ENCODE measurements around the gene SPATA4.
"Not testable (repeated sequence)": the region's sequence is repeated elsewhere in the genome, so short reads cannot be mapped to it uniquely, and the experiment has no call there.

The SPATA4 gene

DNA sequence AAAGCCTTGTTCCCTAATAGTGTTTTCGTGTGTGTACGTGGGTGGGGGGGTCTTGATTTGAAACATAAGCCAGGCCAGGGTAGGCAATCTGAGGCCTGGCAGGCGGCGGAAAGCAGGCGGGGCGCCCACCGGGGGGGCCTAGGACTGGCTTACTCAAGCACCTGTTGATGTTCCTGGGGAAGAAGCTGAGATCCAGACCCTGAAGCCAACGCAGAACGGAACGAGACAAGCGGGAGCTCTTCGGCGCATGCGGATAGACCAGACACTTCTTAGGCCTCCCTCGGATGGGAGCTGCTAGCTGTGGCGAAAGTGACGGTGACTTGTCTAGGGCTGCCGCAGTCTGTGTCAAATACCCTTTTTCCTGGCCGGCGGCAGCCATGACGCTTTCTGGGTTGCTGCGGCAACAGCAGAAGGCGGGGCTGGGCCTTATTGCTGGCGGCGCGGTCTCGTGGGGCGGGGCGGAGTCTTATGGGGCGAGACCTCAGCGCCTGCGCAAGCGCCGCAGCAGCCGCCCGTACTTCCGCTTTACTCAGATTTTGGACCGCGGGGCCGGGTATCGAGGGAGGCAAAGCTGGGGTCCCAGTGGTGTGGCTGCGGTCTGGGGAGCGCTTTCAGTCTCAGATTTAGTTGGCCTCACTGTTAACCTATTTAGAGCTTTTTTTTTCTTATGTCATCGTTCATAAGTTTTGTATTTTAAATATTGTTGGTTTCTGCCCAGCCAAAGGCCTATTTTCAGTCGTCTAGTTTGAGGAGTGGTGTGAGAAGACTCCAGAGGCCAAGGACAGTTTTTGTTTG is at the start of gene SPATA4:
SPATA4 (minus strand) TSS at position 402 of the 795 bp plus-strand sequence; CDS start at position 379, 23 bp downstream.
- DNase-seq (ENCODE audit: low spot score): peak; percentile 95

DNA sequence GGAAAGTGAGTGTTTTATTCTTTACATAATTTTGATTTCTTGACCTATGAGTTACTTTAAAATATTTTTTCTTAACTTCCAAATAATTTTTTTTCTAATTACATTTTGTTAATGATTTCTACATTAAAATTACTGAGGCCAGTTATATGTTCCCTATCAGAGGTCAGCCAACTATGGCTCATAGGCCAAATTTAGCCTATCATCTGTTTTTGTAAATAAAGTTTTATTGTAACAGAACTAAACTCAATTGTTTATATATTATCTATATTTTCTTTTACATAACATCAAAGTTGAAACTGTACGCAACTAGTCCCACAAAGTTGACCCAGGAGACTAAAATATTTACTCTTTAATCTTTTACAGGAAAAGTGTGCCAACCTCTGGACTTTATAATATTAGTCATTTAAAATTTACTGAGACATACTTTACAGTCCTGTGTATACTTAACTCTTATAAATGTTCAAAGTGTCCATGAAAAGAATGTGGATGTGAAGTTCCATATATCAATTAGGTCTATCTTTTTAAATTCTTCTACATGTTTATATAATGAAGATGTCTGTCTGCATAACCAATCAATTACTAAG is 47.5 kb upstream of the SPATA4 start:
- DNase-seq (ENCODE audit: low spot score): no peak

DNA sequence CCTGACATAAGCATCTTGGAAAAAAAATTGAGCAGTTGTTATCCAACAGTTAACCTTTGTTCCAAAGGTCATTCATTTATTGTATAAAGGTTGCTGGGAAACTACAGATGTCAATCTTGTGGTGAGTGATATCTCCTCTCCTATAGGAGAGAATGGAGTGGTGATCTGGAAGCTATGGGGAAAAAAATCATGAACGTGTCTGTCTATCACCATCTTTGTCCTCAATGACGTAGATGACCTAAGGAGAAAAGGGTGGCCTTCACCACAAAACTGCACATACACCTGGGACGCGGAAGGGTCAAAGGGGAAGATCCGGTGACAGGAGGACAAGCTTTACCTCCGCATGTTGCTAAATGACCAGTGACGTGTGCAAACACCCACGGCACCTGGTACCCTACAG is 46.3 kb upstream of the SPATA4 start:
- DNase-seq (ENCODE audit: low spot score): no peak

DNA sequence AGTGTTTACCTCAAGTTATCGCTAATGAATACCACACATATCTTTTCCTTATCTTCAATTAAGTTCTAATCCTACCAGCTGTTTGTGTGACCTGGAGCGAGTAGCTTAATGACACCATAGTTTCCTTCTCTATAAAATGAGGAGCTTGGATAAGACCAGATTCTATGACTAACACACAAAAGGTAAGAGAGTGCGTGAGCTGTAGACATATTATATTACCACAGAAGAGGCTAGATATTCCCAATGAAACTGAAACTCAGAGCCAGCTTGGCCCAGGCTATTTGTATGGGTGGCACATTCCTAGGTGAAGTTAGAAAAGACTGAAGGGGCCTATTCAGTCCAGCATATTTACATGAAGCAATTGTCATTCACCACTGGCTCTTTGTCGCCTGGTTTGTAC is 43.4 kb upstream of the SPATA4 start:
- no peak for DNase-seq (ENCODE audit: low spot score)

DNA sequence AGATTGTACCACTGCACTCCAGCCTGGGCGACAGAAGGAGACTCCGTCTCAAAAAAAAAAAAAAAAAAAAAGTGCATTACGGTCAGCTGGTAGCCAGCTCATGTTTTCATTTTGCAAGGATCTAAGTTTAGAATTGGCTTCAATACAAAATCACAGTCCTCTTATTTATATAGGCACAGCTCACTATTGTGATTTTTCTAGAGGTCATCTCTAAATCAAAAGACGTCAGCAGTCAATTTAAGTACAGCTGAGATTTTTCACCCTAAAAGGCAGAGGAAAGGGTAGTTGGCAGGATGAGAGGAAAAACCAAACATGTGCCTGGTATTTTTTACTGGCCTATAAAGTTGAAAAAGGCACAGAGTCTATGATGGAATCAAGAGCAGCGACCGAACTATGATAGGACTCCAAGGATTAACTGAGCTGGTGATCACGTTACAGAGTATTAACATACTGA is 42.8 kb upstream of the SPATA4 start:
- no peak for DNase-seq (ENCODE audit: low spot score)

DNA sequence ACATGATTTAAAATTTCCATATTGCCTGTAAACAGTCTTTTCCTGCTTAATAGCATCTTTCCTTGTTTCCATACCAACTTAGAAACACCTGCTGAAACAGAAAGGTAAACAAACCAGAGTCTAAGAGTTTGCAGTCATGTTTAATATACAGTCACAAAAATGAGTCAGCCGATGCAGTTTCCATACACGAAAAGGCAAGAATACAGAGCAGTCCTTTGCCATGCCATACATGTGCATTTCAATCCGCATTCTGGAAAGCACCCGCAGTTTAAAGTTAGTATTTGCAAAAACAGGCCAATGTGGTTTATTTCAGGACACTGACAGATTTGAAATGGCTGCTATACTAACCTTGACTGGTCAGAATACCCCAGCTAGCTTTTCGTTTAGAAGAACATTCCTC is 41.6 kb upstream of the SPATA4 start:
- no peak for DNase-seq (ENCODE audit: low spot score)

DNA sequence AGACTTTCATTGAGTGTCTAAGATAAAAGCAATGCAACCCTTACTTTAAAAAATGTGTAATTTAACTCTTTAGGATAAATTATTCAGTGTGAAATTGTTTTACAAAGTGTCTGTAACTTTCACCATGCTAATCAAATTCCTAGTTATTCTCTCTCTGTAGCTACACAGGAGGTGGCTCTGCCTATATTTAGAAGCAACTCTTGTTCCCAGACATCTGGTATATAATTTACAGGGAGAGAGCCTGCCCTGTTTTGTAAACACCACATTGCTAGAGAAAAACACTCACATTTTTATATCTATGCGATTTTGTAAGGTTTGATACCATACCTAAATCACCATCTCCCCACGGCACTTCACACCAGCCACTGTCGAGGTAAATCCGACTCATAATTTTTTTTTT is 35.5 kb upstream of the SPATA4 start:
- DNase-seq (ENCODE audit: low spot score): no peak

DNA sequence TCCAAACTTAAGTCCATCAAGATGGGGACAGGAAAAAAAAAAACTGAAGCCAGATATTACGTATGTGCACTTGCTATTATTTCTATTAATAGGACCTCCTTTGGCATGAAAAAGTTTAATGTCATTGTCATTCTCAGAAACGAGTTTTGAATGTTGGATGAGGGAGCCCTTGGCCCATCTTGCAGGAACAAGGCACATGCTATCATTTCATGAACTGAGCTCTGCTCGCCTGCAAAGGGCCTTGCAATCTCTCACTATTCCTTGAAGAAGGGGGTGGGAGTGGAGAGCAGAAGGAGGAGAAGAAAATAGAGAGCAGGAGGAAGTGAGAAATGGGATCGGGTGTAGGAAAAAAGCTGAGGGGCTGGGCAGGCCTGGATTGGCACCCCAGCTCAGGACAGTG is 34.3 kb upstream of the SPATA4 start:
- no peak for DNase-seq (ENCODE audit: low spot score)

DNA sequence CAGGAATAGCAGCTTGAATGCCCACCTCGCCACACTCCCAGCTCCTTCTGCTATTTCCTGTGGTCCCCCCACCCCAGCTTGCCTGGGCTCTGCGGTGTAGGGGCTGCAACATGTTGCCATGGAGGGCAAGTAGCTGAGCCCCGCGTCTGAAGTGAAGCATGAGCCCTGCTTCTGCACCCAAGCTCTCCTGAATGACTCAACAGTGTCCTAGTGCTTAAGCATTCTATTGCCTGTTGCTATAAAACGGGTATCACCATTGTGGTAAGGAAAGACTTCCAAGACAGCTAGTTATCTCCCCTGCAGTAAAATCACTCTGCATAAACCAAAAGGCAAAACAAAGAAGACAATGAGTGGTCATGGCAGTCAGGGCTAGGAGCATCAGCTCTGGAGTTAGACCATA is 31.4 kb upstream of the SPATA4 start:
- DNase-seq (ENCODE audit: low spot score): no peak

DNA sequence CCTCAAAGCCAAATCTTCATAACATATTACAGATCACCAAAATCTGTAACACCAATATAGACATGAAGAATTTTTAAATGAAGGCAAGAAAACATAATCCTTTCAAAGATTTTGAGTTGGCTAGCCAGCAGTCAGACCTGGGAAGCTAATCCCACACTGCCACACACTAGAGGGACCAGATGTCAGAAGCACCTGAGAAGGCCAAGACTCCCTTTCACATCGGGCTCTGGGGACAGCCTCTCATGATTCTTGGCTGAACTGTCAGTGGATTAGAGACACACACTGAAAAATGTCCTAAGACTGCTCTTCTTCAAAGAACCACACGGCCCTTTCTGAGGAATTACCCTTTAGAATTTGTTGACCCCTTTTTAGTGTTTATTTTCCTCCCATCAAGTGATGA is 28.2 kb upstream of the SPATA4 start:
- DNase-seq (ENCODE audit: low spot score): no peak

DNA sequence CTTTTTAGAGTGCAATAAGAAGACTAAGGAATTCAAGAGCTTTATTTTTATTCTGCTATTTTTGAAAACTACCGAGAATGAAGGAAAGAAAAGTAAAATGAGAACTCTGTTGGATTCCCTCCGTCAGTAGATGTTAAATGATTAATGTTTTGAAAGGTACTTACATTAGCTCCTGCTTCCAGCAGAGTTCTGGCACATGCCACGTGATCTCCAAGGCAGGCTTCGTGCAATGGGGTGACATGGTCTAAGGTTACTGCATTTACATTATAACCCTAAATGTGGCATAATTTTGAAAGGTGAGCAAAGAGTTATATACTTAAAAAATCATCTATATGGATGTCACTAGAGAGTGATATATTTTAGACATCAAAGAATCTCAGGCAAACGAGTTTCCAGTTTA is 26.8 kb upstream of the SPATA4 start:
- no peak for DNase-seq (ENCODE audit: low spot score)

DNA sequence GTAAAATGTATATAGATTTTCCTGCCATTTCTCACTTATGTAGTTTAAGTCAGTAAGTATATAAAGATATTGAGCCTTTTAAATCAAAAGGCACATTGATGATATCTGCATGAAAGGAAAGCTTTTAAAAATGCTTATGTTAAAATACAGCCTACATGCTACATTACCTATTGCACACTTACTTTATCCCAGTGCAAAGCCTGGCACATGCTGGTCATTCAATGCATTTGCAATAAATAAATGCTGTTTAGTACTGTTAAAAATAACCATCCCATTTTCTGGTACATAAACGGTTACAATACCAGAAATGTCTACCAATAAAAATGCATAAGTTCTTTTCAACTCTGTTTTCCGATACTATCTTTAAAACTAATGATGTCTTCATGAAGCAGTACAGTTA is 22.1 kb upstream of the SPATA4 start:
- DNase-seq (ENCODE audit: low spot score): no peak

DNA sequence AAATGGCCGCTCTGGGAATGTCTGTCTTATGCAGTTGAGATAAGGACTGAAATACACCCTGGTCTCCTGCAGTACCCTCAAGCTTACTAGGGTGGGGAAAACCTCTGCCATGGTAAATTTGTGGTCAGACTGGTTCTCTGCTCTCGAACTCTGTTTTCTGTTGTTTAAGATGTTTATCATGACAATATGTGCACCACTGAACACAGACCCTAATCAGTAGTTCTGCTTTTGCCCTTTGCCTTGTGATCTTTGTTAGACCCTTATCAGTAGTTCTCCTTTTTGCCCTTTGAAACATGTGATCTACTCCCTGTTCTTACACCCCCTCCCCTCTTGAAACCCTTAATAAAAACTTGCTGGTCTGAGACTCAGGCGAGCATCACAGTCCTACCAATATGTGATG is 17.0 kb upstream of the SPATA4 start:
- DNase-seq (ENCODE audit: low spot score): not testable (repeated sequence)

DNA sequence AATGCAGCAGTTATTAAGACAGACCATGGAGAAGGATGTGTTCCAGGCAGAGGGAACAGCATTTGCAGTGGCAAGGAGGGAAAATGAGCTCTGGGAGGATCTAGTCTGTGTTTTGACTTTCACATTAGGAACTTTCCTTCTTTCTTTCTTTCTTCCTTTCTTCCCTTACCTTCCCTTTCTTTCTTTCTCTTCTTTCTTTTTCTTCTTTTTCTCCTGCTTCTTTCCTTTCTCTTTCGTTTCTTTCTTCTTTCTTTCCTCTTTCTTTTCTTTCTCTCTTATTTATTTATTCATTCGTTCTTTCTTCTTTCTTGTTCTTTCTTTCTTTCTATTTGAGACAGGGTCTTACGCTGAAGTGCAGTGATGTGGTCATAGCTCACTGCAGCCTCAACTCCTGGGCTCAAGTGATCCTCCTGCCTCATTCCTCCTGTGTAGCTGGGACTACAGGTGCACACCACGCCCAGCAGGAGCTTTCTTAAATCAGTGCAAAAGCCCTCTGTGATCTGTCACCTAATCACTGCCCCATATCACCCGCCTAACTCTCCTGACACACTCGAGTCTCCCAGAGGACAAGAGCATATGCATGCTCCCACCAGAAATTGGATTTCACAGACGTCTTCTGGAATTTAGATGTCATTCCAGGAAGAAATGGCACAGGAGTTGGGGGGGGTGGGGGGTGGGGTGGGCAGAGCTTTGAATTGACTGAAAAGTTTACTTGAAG is 15.4 kb upstream of the SPATA4 start:
- no peak for DNase-seq (ENCODE audit: low spot score)

DNA sequence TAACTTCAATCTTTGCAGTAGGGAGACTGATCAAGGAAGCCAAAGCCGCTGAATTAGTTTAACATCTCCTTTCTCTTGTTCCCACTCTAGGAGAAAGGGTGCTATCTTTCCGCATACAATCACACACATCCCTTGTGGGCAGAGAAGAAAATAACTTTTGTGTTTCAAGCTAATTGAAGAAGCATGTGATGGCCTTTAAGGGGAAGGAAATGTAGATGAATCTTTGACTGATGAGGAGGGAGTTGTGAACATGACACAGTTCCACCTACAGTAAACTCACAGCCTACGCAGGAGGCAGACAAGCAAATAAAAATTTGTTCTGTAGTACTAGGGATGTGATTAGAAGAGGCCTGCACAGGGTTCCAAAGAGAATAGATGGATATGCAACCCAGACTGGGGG is 14.7 kb upstream of the SPATA4 start:
- DNase-seq (ENCODE audit: low spot score): no peak

DNA sequence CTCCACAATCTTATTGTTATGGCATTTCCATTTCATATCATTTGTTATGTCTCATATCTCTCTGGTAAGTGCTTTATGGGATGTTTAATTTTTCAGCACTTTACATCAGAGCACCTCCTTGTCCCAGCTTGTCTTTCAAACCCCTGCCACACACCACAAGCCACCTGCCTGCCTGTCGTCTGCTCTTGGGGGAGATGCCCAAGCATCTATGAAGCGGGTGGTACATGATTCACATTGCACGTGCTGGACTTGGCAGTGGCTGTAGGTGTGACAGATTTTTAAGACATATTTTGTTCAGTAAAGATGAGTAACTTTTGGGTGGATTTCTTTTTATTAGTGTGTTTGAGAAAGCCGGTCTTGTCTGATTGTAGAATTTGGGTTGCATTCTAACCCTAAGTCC is 14.2 kb upstream of the SPATA4 start:
- no peak for DNase-seq (ENCODE audit: low spot score)

DNA sequence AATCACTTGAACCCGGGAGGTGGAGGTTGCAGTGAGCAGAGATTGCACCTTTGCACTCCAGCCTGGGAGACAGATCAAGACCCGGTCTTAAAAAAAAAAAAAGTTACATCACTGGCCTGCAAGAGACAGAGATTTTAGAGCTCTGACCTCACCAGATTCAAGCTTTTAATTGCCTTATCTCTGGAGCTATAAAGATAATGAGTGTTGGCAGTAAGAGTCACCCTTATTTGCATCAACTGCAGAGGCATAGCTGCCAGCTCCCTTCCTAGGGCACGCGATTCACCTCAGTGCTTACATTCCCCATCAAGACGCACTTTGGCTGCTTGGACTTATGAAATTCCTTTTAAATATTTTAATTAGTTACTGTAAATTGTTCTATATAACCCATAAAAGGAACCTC is 12.5 kb upstream of the SPATA4 start:
- no peak for DNase-seq (ENCODE audit: low spot score)

DNA sequence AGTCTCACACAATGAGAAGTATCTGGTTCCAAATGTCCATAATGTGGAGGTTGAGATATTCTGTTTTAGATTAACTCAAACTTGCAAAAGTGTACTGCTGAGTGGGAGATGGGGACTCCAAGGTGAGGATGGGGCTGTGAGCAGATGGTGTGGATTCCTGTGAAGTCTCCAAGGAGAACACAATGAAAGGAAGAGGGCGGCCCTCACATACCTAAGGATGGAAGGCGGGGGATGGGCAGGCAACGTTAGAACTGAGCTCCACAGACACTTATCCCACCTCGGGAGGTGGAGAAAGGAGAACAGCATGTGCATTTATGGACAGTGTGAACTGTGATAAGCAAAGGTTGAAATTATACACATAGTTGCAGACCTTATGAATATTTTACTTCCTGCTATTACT is 9.9 kb upstream of the SPATA4 start:
- DNase-seq (ENCODE audit: low spot score): no peak

DNA sequence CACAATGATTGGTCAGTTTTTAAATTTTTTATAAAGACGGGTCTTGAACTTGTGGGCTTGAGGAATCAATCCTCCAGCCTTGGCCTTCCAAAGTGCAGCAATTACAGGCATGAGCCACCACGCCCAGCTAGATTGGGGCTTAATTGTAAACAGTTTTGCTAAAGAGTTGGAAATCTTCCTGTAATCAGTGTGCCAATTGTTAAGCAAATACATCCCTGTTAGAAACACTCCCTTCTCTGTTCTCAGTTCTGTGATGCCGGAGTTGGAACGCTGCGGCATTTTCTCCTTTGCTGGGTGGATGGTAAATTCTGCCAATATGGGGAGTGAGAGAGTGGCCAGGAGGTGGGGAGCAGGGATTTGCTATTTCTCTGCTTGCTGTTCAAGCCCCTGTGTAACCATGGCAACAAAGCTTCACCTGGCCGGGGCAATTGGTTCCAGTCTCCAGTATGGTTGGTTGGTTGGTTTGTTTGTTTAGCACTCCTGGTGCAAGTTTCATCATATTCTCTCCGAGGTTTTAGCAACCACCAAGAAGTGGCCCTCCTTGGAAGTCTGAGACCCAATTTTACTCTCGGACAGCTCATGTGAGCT is 3.0 kb upstream of the SPATA4 start:
- DNase-seq (ENCODE audit: low spot score): no peak

DNA sequence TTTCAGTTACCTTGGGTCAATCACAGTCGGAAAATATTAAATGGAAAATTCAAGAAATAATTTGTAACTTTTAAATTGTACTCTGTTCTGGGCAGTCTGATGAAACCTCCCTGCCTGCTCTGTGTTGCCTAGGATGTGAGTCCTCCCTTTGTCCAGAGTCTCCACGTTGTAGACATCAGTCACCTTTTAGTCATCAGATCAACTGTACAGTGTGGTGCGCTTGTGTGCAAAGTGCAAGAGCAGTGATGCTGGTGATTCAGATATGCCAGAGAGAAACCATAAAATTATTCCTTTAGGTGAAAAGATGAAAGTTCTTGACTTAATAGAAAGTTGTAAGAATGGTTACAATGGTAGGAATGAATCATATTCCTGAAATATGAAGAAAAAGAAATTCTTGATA is 1.4 kb downstream of the SPATA4 start:
- DNase-seq (ENCODE audit: low spot score): no peak

DNA sequence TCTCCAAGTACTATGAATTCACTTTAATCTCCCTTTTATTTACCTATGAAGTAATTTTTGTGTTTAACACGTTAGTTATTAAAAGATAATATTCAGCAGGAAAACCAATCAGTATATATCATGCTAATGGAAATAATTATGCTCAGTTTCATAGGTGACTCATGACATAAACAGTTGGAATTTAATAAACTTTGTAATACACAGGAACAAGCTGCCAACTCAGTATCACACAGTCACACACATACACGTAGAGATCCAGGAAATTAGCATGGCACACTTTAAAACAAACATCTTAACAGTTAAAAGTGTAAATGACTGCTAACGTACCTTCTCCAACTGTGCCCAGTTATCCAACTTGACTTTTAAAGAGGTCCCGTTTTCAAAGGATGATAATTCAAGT is 2.3 kb downstream of the SPATA4 start:
- DNase-seq (ENCODE audit: low spot score): no peak

DNA sequence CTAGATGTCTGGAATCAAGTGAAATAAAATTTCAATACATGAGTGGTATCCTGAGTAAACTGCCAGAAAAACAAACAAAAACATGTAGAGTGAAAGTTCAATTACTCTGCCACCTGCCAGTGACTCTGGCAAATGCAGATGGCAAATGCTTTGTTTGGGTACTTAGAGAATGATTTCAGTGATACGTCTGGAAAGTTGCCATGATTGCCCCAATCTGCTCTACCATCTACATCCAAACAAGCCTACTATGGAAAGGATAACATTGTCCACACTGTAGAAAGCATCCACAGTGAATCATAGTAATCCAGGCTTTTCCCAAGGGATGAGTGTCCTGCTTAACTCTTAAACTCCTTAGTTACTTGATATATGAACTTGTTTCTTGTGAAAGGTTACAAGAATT is 3.4 kb downstream of the SPATA4 start:
- no peak for DNase-seq (ENCODE audit: low spot score)
